K562 treated with DMSO at 1 percent for 48 hours (cell line): ENCODE data around the gene ARL6IP5. TPM values are rescaled to one million over a fixed set of nuclear protein-coding genes. Genes with fewer than 3 reads are reported as not detected.

Experiments
- total RNA-seq: library from RNA; unstranded; fragments of 300-600 nt; gene quantifications from 2 replicates; pipeline ENCODE4 v1.2.3, GENCODE V29; 2022; ENCODE audit warnings: low replicate concordance; ENCODE audit errors: extremely low read depth

The ARL6IP5 gene
- not detected in 2 replicates for total RNA-seq

GRCh38 chr3:69084326-69085167, at the start of gene ARL6IP5:
Gene ARL6IP5, plus strand, starts transcription at chr3:69084937. Its CDS starts 111 bp downstream, at chr3:69085048.

GRCh38 chr3:69051756-69052471, 32.8 kb upstream of the ARL6IP5 start, which contains the start of gene TMF1:
Gene TMF1, minus strand, starts transcription at chr3:69052333. Its CDS starts 247 bp downstream, at chr3:69052086.

GRCh38 chr3:69080233-69080920, 4.4 kb upstream of the ARL6IP5 start, which contains the start of gene UBA3:
Gene UBA3, minus strand, starts transcription at chr3:69080365. Its CDS starts 12 bp downstream, at chr3:69080353.

GRCh38 chr3:69122403-69122802, 37.7 kb downstream of the ARL6IP5 start, which contains the start of gene LMOD3:
Gene LMOD3, minus strand, starts transcription at chr3:69122595. Its CDS starts 209 bp downstream, at chr3:69122386.

Other genes with a start within 250 kb of the ARL6IP5 start
- gene TAFA4, start 152.4 kb upstream of the ARL6IP5 start, total RNA-seq = not detected in 2 replicates
- not detected in 2 replicates for gene EOGT, start 71.3 kb upstream of the ARL6IP5 start, total RNA-seq
- not detected in 2 replicates for gene TMF1, start 32.6 kb upstream of the ARL6IP5 start, total RNA-seq
- gene UBA3, start 4.6 kb upstream of the ARL6IP5 start, total RNA-seq = not detected in 2 replicates
- gene LMOD3, start 37.7 kb downstream of the ARL6IP5 start, total RNA-seq = not detected in 2 replicates